KBM-7 (cell line): ENCODE results near the gene OPCML.

ENCODE experiments used
- DNase-seq: peaks from one replicate; pipeline ENCODE4 v3.0.0-alpha.2; 2015
- in situ Hi-C: fragments of 300-500 bp; cut with MboI; formaldehyde crosslinking; loops from 2 replicates; pipeline ENCODE4 v1.14.3; 2020; ENCODE audit warnings: low sequenced_read_pairs, low pct_unique_long_range_greater_than_20kb, mixed read lengths

The OPCML gene

DNA sequence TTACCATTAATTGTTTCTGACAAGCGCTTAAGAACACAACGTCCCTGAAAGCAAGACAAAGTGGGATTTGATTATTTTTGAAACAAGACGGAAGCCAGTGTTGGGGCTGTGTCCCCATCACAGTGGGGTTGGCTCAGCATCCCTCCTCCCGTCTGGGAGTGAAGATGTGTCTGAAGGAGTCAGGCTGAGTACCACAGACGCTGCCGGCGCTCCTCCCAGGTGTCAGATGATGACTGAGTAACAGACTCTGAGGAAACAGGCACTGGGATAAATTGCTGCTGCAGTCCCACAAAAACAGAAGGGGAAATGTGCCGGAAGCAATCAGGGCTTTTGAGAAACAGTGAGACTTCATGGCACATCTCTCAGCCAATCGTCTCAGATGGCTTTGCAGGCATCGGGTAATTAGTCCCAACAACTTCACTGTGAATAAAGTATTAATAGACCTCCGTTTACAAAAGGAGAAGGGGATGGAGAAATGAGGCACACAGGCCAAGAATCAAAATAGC, 266.7 kb downstream of the OPCML start:
- in situ Hi-C loops = no loop called here
- DNase-seq = no peak

DNA sequence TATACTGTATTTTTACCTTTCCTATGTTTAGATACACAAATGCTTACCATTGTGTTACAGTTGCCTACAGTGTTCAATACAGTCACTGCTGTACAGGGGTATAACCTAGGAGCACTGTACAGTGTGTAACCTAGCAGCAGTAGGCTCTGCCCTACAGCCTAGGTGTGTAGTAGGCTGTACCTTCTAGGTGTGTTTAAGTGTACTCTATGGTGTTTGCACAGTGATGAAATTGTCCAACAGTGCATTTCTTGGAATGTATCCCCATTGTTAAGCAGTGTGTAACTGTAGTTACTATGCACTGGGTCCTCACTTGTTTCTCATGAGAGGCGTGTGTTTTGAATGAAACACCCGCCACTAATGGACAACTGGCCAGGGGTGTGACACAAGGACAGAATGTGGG, 269.0 kb downstream of the OPCML start:
- no peak for DNase-seq
- in situ Hi-C loops = no loop called here

DNA sequence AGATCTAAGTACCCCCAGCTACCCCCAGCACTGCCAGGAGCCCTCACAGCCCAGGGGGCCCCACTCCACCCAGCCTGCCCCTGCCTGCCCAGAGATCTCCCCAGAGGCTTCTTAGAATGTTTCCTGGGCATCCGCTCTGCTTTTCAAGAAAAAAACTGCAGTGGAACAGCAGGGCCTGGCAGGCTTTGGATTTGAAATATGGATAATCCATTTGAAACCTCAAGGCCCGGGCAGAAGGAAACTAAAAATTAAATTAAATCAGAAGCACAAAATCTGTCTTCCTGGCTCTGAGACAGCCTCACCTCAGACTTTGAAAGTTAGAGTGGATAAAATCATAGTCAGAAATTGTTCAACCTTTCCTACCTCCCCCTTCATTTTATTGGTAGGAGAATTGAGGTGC, 273.6 kb downstream of the OPCML start:
- no peak for DNase-seq
- in situ Hi-C loops = no loop called here

DNA sequence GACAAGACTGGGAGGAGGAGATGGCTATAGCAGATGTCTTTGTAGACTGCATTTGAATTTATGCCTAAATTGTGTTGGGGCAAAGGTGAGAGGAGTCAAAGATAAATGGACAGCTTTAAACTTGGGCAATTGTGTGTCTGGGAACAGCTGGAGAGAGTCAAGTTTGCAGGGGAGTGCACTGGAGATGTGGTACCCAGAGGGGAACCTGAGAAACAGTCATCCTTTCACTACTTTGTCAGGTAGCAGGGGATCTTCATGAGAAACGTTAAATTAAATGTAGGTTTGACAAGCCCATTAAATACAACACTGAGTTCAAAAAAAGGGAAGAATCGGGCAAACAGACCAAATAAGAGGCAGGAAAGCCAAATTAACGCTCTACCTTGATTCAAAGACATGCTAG, 277.7 kb downstream of the OPCML start:
- in situ Hi-C loops = no loop called here
- DNase-seq = no peak

GRCh38 chr11:133253570-133253969, 278.7 kb downstream of the OPCML start:
- in situ Hi-C loops = no loop called here
- no peak for DNase-seq

DNA sequence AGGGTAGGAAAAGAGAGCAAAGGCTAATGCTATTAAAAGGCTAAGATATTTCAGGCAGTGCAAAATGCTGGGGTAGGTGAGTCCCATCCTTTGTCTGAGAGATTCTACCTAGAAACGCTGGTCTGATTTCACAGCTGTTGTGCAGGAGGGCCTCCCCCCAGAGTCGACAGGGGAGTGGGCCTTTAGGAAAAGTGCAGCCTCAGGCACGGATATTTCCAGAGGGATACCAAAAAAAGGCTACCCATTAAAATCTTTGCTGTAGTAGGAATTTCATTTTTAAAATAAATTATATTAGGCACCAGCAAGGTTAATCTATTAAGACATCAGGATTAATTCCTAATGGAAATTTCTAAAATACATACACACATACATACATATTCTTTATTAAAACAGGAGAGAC, 280.5 kb downstream of the OPCML start:
- in situ Hi-C loops = no loop called here
- no peak for DNase-seq

GRCh38 chr11:133249530-133249929, 282.8 kb downstream of the OPCML start:
- in situ Hi-C loops = no loop called here
- no peak for DNase-seq

DNA sequence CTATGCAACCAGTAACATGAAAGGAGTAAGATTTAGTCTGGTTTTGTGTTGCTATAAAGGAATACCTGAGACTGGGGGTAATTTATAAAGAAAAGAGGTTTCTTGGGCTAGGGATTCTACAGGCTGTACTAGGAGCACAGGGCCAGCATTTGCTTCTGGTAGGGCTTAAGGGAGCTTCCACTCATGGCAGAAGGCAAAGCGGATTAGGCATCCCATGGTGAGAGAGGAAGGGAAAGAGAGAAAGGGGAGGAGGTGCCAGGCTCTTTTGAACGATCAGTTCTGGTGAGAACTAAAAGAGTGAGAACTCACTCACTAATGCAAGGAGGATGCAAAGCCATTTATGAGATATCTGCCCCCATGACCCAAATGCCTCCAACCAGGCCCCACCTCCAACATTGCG, 283.2 kb downstream of the OPCML start:
- no peak for DNase-seq
- in situ Hi-C loops = no loop called here

- no peak for DNase-seq
- in situ Hi-C loops = no loop called here
These were observed 288.5 kb downstream of the OPCML start for GRCh38 chr11:133243832-133244231.

- no peak for DNase-seq
- in situ Hi-C loops = no loop called here
These were observed 291.2 kb downstream of the OPCML start for GRCh38 chr11:133240908-133241655.

DNA sequence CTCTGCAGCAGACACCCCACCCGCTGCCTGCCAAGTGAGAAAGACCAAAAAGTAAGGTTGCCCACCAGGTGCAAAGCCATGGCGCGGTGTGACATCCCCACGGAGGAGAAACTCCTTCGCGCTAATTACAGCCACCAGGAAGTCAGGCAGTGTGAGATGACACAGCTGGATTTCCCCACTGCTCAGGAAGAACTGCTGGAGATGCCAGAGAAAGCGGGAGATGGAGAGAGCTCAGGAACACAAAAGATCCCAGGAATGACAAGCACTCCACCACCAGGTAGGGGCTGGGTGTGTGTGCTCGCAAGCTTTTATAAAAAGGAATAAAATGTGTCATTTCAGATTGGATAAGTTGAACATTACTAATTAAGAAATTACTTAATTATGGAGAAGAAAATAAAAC, 292.7 kb downstream of the OPCML start:
- no peak for DNase-seq
- in situ Hi-C loops = no loop called here

DNA sequence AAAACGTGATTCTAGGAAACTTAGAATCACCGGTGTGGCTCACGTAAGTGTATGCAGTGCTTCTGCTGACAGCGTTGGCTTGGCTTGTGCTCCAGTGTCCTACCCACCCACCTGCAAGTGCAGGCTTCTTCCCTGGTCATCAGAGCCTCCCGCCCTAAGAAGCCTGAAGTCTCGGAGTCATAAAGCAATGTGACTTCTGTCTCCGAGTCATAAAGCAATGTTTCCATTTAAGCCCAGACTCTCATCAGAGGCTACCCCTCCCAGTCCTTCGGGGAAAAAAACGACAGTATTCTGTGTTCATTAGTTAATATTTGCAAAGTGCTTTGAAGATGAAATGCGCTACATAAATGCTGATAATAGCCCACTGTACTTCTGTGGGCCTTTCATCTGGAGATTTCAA, 293.8 kb downstream of the OPCML start:
- DNase-seq = no peak
- in situ Hi-C loops = no loop called here

GRCh38 chr11:133238027-133238426, 294.3 kb downstream of the OPCML start:
- in situ Hi-C loops = no loop called here

GRCh38 chr11:133235381-133235780, 296.9 kb downstream of the OPCML start:
- in situ Hi-C loops = no loop called here
- no peak for DNase-seq

More at GRCh38 chr11:133238027-133238426, 294.3 kb downstream of the OPCML start:
- no peak for DNase-seq

DNA sequence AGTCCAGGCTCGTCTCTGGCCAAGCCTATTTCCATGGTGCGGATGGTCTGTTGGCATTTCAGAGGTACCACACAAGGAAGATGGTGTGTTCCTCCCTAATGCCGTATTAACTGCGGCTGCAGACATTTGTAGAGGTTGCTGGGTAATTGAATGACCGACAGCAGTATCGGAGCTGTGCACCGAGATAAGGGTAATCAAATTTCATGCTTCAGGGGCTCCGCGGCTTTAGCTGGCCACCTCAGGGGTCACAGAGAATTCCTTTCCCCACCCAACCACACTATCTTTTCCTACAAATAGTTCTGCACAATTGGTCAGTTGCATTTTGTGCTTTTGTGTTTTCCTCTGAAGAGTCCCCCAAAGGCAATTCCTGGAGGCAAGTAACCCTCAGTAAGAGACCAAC, 297.4 kb downstream of the OPCML start:
- in situ Hi-C loops = no loop called here
- DNase-seq = no peak

DNA sequence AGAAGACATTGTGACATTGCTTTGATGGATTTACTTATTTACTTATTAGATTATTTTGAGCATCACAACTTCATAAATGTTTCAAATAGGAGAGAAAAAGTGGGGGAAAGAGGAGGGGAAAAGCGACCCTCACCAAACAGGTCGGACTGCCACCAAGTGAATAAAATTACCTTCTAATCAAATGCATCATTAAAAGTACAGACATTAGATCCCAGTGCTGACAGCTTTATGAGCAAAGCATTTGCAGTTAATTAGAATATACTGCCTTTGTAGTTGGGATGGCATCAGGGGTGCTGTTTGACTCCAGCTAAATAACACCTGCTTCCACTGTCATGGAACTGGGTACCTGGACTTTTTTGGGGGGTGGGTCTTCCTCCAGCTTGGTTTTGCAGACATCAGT, 299.6 kb downstream of the OPCML start:
- in situ Hi-C loops = no loop called here

GRCh38 chr11:133230431-133230830, 301.9 kb downstream of the OPCML start:
- in situ Hi-C loops = no loop called here
- no peak for DNase-seq

More for the DNA sequence above, 299.6 kb downstream of the OPCML start:
- DNase-seq = no peak

- no peak for DNase-seq
- in situ Hi-C loops = no loop called here
These were observed 303.6 kb downstream of the OPCML start for GRCh38 chr11:133228471-133229329.

- DNase-seq = no peak
- in situ Hi-C loops = no loop called here
These were observed 304.6 kb downstream of the OPCML start for GRCh38 chr11:133227632-133228111.

GRCh38 chr11:133224271-133224670, 308.0 kb downstream of the OPCML start:
- in situ Hi-C loops = no loop called here
- no peak for DNase-seq
